HG03521 (cell line): ENCODE measurements around the gene PTPRE.

ENCODE experiments used
- ATAC-seq: cut with Tn5 transposase; IDR thresholded peaks from one replicate; pipeline ENCODE4 v1.9.1; 2021; ENCODE audit warnings: mild to moderate bottlenecking, moderate library complexity; ENCODE audit not compliant: unreplicated experiment

The PTPRE gene, protein sequence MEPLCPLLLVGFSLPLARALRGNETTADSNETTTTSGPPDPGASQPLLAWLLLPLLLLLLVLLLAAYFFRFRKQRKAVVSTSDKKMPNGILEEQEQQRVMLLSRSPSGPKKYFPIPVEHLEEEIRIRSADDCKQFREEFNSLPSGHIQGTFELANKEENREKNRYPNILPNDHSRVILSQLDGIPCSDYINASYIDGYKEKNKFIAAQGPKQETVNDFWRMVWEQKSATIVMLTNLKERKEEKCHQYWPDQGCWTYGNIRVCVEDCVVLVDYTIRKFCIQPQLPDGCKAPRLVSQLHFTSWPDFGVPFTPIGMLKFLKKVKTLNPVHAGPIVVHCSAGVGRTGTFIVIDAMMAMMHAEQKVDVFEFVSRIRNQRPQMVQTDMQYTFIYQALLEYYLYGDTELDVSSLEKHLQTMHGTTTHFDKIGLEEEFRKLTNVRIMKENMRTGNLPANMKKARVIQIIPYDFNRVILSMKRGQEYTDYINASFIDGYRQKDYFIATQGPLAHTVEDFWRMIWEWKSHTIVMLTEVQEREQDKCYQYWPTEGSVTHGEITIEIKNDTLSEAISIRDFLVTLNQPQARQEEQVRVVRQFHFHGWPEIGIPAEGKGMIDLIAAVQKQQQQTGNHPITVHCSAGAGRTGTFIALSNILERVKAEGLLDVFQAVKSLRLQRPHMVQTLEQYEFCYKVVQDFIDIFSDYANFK

DNA sequence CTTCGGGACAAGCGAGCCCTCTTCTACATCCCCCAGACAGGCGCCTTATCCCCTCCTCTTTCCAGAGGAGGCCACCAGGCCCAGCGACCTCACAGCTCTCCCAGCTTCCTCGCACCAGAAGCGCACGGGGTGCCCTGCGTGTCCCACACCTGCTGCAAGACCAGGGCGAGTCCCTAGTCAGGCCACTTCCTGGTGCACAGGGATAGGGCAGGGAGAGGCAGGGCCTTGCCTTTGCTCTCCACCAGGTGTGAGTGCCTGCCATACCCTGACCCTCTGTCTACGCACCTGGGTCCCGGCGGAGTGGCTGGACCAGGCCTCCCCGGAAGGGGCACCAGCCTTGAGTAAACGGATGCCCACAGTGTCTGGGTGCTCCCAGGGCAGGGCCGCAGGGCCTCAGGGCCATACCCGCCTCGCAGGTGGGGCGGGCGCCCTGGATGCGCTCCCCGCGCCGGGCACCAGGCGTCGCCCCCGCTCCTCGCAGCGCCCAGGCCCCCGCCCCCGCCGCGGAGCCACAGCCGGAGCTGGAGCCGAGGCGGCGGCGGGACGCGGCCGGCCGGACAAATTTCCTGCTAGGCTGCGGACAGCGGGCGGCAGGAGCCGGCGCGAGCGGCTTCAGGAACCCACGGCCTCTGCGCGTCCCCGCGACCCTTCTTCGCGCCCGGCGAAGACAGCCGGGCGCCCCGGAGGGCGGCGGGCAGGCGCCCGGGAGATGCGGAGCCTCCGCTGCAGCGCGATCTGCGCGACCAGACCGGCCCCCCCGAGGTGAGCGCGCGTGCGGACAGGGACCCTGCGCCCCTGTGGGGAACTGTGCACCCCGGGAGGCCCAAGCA lies at the start of gene PTPRE:
Gene PTPRE, plus strand, starts transcription at position 556 of the 830 bp plus-strand sequence. CDS start 133,779 bp downstream, outside the sequence.
- ATAC-seq: peak; percentile 92

DNA sequence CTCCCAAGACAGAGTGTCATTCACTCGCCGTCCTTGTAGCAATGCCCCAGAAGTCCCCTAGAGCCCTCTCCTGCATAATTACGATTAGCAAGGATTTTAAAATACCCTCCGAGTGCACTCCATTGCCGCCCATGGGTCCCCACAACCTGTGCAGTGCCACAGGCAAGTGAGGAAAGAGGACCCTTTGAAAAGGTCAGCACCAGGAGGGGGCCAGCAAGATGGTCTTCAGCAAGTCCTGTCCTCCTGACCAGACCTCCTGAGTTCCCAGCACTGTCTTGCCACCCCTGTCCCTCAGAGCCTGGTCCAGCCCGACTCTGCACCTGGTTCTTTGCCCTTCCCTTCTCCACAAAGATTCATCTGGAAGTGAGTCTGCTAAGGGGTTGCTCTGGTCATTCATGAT lies 46.3 kb upstream of the PTPRE start:
- ATAC-seq: no peak

DNA sequence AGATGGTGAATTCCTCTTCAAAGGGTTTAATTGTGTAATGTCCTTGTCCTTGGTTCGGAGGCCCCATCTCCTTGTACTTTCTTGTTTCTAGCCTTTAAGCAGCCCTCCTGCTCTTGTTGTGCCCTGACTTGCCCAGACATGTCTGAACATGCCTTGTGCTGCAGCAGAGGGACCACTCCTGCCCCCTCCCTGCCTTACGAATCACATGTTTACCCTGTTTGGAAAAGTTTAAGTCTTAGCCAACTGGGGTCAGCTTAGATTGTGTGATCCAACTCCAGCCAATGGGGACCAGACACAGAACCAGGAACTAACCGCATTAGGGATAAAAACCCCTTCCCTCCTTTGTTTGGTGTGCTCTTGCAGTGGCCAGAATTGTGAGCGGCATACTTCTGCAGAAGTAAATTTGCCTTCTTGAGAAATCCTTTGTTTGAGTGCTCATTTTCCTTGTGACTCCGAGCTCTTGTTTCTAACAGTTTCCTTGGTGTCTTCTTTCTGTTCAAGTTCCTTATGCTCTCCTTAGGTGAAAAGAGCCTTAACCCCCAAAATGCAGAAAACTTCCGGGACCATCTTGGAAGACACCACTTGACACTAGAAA lies 43.6 kb upstream of the PTPRE start:
- no peak for ATAC-seq

DNA sequence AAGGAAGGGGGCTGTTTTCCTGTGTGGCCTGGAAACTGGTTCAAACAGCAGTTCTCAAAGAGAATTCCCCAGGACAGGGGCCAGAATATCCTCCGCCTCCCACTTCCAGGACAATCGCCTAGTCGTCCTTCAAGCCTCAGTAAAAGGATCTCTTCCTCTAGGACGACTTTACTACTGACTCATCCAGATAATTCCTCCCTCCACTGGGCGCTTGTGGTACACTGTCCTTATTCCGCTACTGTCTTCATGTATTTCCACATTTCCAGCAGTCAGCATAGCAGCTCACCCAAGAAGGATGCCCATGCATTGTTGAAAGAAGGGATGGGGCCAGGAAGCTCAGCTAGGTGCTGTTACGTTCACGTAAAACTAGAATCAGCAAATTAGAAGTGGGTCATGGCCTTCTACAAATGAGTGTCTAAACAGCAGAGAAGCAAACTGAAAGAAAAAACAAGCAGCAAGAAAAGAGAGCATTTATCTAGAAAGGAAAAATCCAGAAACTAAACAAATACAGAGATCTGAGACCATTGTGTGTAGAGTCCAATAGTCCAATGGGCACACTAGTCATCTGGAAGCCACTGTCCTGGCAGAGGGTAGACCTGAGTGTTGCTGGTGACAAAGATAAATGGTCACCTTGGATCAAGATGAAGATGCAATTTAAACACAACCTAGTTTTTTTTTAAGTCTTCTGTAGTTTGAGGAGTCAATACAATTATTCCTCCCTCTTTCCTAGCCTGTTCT lies 40.5 kb upstream of the PTPRE start:
- no peak for ATAC-seq

DNA sequence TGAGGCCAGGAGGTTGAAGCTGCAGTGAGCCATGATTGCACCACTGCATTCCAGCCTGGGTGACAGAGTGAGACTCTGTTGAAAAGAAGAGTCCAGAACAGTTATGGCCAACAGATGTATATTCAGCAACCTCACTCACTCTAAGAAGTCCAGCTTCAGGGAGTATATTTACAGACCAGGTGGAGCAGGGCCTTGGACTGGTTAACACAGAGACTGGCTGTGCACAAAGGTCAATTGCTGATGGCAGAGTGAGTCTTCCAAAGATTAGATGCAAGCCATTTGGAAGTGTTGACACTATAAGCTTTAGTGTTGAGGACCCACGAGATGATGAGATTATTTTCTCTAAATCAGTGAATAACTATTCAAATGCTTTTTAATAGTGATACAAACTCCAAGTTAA lies 39.1 kb upstream of the PTPRE start:
- no peak for ATAC-seq

DNA sequence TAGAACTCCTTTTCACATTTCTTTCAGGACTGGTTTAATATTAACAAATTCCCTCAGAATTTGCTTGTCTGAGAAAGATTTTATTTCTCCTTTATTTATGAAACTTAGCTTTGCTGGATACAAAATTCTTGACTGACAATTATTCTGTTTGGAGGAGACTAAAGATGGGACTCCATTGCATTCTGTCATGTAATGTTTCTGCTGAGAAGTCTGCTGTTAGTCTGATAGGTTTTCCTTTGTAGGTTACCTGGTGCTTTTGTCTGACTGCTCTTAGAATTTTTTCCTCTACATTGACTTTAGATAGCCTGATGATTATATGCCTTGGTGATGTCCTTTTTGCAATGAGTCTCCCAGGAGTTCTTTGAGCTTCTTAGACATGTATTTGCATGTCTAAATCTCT lies 37.6 kb upstream of the PTPRE start:
- ATAC-seq: no peak

DNA sequence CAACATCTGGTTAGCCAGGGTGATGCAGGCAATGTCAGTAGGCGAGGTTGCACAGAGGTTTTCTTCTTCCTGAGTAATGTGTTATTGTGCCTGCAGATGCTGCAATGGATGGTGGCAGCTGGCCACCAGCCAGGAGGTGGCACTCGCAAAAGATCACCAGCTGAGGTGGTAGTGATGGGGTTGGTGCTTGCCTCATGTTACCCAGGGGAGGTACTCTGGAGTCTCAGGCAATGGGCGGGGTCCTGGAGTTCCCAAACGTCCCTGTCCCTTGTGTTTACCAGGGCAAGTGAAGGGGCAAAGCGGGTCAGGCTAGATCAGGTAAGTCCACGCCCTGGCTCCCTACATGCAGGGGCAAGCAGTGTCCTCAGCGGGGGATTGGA lies 35.3 kb upstream of the PTPRE start:
- ATAC-seq: no peak

DNA sequence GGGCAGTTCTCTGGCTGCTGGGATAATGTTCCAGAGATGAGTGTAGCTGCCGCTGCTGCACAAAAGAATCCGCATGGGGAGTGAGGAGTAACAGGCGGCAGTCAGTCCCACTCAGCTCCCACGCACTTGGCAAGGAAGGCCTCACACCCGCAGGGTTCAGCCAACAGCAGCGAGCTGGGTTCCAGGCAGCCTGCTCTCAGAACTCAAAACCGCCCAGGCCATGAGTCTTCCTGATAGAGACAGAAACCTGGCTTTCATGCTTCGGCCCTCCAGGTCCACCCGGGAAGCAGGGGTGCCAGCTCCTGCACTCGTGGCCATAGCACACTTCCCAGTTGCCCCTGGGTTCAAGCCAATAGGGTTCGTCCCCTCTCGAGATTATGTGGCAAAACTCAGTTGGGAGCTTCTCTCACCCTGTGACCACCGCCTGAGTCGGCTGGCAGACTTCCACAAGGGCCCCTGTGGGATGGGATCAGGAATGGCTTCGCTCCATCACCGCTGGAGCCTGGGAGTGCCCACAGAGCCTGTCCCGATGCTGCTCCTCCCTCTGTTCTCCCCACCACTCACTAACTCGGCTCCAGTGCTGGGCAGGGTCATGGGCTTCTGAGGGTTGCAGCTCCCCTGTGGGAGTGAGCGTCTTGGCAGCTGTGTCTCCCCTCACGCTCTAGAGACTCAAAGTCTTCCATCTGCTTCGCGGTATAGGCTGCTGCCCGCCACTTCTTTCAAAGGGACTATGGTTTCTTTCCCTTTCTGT lies 34.7 kb upstream of the PTPRE start:
- ATAC-seq: no peak

DNA sequence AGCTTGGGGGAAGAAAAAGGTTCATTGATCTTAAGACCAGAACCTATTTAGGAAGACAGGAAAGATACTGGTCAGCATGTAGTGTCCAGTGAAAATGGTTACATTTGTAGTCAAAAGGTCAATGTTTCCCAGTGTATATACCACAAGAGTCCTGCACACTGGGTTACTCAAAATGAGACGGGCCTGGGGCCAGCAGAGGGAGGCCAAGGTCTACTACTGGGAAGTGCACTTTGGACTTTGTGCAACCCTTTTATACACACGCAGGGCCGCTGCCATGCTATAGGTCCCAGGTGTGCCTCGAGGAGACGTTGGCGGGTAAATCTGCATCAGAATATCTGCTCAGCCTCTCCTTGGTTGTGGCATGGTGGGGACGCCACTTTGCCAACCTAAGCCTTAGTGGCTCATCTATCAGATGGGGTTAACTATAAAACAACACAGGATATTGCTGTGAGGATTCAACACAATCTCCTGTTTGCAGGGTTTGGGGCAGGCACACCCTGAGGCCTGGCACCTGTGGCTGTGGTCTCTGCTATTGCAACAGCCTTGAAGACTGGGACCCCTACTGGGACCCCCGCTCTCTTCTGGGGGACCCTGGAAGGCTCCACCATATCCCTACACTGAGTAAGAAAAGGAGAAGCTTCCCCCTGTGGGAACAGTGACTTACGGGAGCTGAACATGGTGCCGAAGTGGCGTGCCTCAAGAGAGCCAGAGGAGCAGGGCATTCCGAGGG lies 33.9 kb upstream of the PTPRE start:
- ATAC-seq: no peak

DNA sequence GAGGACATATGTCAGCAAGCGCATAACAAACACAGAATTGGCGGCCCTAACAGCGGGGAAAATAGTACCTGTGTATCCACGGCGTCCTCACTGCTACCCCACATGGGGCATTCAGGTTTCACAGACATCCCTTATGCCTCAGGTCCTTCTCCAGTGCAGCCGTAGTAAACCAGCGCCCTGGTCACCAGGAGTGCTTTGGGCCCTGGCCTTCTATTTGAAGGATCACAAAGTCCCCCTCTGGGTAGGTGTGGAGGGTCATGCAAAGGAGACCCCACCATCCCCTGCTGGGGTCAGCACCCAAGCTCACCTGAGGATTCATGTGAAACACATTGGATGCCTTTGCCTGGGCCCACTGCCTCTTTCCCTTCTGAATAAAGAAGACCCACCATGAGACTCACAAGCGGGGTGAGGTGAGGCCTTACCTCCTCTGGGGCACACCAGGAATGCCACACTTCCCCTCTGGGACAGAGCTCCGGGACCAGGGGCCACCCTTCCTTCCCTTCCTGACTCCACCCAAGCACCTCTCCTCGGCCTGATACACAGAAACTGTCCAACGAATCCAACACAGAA lies 32.9 kb upstream of the PTPRE start:
- no peak for ATAC-seq

DNA sequence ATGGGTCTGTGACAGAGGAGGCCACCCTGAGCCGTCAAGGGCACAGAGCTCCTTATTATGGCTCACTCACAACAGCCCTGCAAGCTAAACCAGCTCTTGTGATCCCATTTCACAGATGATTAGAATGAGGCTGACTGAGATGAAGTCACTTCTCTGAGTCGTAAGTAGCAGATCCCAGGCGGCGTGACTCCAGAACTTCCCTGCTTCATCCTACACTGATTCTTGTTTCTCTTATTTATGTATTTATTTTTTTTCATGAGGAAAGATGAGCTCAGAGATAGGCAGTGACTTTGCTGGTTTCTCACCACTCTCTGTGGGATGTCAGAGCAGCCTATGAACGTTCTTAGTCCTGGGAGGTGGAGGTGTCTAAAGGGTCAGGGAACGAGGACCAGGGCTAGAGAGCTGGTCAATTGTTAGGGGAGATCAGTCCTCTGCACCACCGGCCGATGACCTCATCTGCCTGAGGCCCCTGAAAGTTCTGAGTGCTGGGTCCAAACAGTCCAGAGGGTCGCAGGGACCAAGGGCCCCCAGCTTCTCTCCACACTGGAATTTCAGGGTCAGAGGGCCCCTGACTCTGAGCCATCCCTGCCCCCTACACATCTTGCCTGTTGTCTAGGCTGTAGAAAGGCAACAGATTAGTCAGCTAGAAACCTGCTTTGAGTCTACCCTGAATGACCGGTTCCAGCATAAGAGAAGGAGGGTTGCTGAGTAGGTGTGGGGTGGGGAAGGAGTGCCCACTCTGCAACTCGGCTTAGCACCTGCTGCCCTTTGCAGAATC lies 32.0 kb upstream of the PTPRE start:
- ATAC-seq: no peak

DNA sequence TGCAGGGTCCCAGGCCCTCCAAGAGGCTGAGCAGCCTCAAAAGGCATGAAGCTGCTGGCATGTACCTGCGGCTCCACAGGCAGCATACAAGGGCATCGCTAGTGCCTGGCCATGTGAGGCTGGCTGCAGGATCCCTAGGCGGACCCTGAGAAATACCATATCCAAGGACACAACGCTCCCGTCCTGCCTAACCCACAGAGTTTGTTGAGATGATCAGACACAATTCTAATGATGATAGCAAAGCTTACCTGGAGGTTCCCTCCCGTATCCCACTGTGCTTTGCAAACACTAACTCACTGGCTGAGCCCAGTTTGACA lies 31.5 kb upstream of the PTPRE start:
- no peak for ATAC-seq

DNA sequence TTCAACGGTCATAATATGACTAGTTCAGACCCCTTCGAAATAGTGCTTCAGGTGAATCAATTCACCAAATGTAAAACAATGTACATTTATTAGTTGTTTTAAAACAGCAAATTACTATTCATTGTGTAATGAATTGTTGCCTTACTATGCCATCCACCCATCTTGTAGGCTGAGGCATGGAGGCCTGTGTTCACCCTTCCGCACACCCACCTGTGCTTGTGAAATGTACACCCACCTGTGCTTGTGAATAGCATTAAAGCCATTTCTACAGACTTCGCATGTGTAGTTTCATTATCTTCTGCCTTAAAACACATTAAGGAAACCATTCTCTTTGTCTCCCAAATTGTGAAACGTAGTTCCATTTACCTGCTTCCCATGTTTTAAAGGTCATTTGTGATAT lies 31.0 kb upstream of the PTPRE start:
- ATAC-seq: no peak

DNA sequence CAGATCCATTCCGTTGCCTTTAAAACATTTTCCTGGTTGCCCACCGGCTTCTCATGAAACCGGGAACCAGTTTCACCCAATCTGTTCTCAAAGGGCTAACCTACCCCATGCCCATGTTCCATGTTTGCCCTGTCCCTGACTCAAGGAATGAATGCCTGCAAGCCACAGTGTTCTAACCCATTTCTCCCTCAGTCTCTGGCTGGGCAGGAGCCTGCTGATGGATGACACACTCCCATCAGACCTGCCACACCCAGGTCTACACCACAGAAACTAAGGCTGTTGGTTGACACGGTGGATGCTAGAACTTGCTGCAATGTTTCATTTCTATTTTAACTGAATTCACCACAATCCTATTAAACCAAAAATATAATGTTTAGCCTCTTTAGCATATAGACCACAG lies 29.8 kb upstream of the PTPRE start:
- no peak for ATAC-seq

DNA sequence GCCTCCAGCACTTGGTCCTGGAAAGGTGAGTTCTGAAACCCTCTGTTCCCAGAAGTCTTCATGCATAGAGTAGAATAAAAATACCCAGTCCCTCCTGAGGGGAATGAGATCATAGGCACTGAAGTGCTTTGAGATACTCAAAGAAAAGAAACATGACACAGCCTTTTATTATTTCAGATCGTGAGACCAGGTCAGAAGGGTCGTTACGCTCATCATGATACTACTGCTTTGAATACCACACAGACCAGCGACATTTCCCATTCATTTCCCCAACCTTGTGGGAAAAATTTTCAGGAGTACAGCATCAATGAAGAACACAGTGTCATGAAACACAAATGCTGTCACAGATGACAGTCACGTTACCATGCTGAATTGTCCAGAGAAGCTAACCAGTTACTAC lies 29.2 kb upstream of the PTPRE start:
- no peak for ATAC-seq

DNA sequence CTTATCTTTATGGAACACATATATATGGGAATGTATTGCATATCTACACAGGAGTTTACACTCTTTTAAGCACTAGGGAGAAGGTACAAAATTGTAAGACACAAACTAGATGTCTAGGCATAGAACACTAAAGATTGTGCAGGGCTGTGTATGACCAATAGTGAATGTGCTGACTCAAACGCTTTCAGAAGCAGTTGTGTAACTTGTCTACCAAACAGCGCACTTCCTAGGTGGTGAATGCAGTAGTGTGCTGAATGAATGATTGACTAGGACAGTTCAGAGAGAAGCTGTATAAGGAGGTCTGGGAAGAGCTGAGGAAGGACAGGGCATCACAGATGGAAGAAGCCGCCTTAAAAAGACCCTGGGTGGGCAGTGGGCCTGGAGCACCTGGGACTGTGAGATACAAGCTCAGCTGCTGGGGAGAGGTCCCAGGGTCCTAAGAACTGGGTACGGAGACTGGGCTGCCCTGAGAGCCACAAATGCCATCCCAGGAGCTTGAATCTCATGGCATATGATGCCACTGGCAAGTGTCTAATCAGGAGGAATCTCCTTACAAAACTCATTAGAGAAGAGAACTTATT lies 28.3 kb upstream of the PTPRE start:
- ATAC-seq: no peak

DNA sequence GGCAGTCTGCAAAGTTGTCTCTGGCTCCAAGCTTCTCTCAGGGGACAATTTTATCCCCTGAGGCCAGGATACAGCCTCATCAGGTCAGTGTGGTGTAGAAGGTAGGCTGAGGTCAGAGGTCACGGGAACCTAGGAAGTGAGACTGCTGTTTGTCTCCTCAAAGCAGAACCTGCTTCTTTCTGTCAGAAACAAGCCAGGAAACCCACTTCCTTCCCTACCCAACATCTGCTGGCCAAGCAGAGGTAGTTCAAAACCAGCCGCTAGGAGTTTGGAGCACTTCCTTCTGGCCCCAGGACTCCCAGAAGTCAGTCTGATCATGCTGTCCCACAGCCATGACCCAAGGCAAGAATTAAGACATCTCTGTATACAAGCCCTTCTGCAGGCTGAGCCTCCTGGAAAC lies 26.3 kb upstream of the PTPRE start:
- no peak for ATAC-seq

DNA sequence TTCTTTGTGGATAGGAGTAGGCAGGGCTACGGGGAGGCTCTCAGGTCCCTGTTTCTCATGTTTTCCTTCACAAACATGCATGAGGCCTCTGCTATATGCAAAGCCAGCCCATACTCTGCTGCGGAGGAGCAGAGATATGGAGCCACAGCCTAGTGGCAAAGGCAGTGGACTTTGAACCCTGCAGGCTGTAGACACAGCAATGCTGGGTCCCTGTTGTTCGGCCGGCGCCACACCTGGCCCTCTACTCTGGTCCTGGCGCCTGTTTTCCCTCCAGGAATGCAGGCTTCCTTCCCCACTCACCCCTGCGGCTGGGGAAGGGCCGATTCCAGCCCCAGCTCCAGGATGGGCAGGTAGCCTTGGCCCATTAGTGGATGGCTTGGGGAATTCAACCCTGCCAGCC lies 25.6 kb upstream of the PTPRE start:
- ATAC-seq: no peak
